ENCODE data around the gene SLC4A5.

DNA sequence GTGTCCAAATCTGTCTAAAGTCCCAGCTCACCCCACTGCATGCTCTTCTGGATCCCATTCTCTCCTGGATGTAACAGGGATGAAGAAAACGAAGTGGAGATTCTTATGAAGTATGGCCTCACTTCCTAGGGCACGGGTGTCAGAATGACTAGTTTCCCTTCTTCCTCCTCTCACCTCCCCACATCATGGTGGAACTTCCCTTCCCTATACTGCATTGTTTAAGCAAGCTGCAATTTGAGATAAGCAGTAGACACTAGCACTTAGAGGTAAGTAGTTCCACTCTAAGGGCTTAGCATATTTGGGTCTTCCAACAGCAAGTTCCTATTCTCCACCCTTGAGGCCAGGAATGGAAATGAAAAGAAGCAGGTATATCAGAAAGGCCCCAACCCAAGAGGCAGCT is 29.7 kb downstream of the SLC4A5 start:
- TF ChIP-seq, protein P1, sequence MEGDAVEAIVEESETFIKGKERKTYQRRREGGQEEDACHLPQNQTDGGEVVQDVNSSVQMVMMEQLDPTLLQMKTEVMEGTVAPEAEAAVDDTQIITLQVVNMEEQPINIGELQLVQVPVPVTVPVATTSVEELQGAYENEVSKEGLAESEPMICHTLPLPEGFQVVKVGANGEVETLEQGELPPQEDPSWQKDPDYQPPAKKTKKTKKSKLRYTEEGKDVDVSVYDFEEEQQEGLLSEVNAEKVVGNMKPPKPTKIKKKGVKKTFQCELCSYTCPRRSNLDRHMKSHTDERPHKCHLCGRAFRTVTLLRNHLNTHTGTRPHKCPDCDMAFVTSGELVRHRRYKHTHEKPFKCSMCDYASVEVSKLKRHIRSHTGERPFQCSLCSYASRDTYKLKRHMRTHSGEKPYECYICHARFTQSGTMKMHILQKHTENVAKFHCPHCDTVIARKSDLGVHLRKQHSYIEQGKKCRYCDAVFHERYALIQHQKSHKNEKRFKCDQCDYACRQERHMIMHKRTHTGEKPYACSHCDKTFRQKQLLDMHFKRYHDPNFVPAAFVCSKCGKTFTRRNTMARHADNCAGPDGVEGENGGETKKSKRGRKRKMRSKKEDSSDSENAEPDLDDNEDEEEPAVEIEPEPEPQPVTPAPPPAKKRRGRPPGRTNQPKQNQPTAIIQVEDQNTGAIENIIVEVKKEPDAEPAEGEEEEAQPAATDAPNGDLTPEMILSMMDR (IDR thresholded peaks at IDR 0.05; ENCODE audit: low read depth, low read length, poor library complexity, severe bottlenecking) = no peak
- TF ChIP-seq EZH2phosphoT487 (IDR thresholded peaks at IDR 0.05; ENCODE audit: borderline replicate concordance, low read length) = no peak

Measured in DOHH2 (cell line).